B cell (primary cell): ENCODE measurements around the gene NCAM1. TPM values are rescaled to one million over a fixed set of nuclear protein-coding genes. Genes with fewer than 3 reads are reported as not detected.

Experiments used
- ATAC-seq: fragments of 200-7000 bp; cut with Tn5 transposase; one replicate; pipeline ENCODE4 v1.10.0; 2021; ENCODE audit warnings: low read depth, mild to moderate bottlenecking, moderate number of reproducible peaks, moderate library complexity
- CTCF ChIA-PET: fragments of 350-600 bp; sonication (Branson Sonifier 250); formaldehyde crosslinking; loops from one replicate; lab custom pipeline; 2021; ENCODE audit warnings: antibody characterized with exemption, inconsistent platforms; lab: Charles Lee
- POLR2A ChIA-PET: fragments of 350-600 bp; sonication (Branson Sonifier 250); formaldehyde crosslinking; loops from one replicate; lab custom pipeline; 2021; ENCODE audit warnings: antibody characterized with exemption; lab: Charles Lee
- DNase-seq: peaks from one replicate; pipeline ENCODE4 v3.0.0; 2013
- H2AFZ ChIP-seq: 2 replicates; pipeline ENCODE4 v1.6.1; 2012; ENCODE audit warnings: mild to moderate bottlenecking, low read depth, low read length; ENCODE audit not compliant: insufficient read depth, poor library complexity, severe bottlenecking
- H3K27ac ChIP-seq, 2 donors: 1 replicate in 1 of 2; 2 replicates in 1 of 2; pipeline ENCODE4 v1.5.1; 2012 to 2013; ENCODE audit warnings: low read length in 2 of 2, mild to moderate bottlenecking in 2 of 2, moderate library complexity in 1 of 2
- H3K27me3 ChIP-seq, 4 experiments: fragments of 200-600 bp in 1 of 4; sonication (generic) in 1 of 4; replicated peaks in 1 of 4; 1 replicate in 2 of 4; 2 replicates in 2 of 4; pipeline versions ENCODE4 v1.6.1 to v1.7.0; 2013 to 2016; ENCODE audit warnings: low read length in 3 of 4, mild to moderate bottlenecking in 2 of 4, mixed read lengths in 1 of 4, moderate library complexity in 1 of 4; ENCODE audit not compliant: insufficient read depth in 4 of 4, control insufficient read depth in 3 of 4; ENCODE audit errors: control extremely low read depth in 1 of 4
- H3K36me3 ChIP-seq, 2 experiments: replicated peaks in 1 of 2; 1 replicate in 1 of 2; 2 replicates in 1 of 2; pipeline versions ENCODE4 v1.6.1 to v1.7.1; 2013; ENCODE audit warnings: low read length in 1 of 2; ENCODE audit not compliant: insufficient read depth in 2 of 2, control insufficient read depth in 1 of 2; ENCODE audit errors: control extremely low read depth in 1 of 2, extremely low read depth in 1 of 2
- H3K4me1 ChIP-seq, 2 donors: fragments of 200-600 bp in 1 of 2; sonication (generic) in 1 of 2; 1 replicate in 1 of 2; 2 replicates in 1 of 2; pipeline versions ENCODE4 v1.5.1 to v1.6.1; 2013 to 2017; ENCODE audit warnings: low read length in 2 of 2; ENCODE audit not compliant: control insufficient read depth in 2 of 2, insufficient read depth in 2 of 2
- H3K4me2 ChIP-seq: replicated peaks from 2 replicates; pipeline ENCODE3; 2012; ENCODE audit warnings: mild to moderate bottlenecking, low read depth, low read length; ENCODE audit not compliant: poor library complexity, severe bottlenecking
- H3K4me3 ChIP-seq, 5 experiments: fragments of 200-600 bp in 1 of 5; sonication (generic) in 1 of 5; 1 replicate in 3 of 5; 2 replicates in 2 of 5; pipeline versions ENCODE4 v1.5.1 to v1.7.0; 2011 to 2016; ENCODE audit warnings: low read length in 4 of 5, mild to moderate bottlenecking in 4 of 5, low read depth in 2 of 5, control low read depth in 1 of 5, moderate library complexity in 1 of 5; ENCODE audit not compliant: insufficient read depth in 1 of 5; ENCODE audit errors: control extremely low read depth in 1 of 5, extremely low read depth in 1 of 5
- H3K79me2 ChIP-seq: fragments of 200-600 bp; sonication (generic); one replicate; pipeline ENCODE4 v1.6.0; 2016; ENCODE audit warnings: low read length; ENCODE audit not compliant: control insufficient read depth, insufficient read depth
- H3K9ac ChIP-seq: fragments of 200-600 bp; sonication (generic); 2 replicates; pipeline ENCODE4 v1.6.1; 2017; ENCODE audit warnings: mild to moderate bottlenecking, low read length, moderate library complexity
- H3K9me3 ChIP-seq, 3 donors: one replicate each; pipeline versions ENCODE4 v1.6.1 to v1.7.1; 2013; ENCODE audit warnings: low read length in 2 of 3; ENCODE audit not compliant: control insufficient read depth in 2 of 3, insufficient read depth in 1 of 3; ENCODE audit errors: control extremely low read depth in 1 of 3
- H4K20me1 ChIP-seq: 2 replicates; pipeline ENCODE4 v1.6.0; 2012; ENCODE audit warnings: mild to moderate bottlenecking, low read length; ENCODE audit not compliant: insufficient read depth, control insufficient read depth, poor library complexity, severe bottlenecking
- H3K27ac Mint-ChIP-seq: one replicate; pipeline ENCODE4 v1.8.0; 2021; ENCODE audit warnings: mixed read lengths
- H3K27me3 Mint-ChIP-seq: one replicate; pipeline ENCODE4 v1.8.0; 2021; ENCODE audit warnings: mixed read lengths
- H3K4me1 Mint-ChIP-seq: one replicate; pipeline ENCODE4 v1.8.0; 2021; ENCODE audit warnings: mixed read lengths
- H3K4me3 Mint-ChIP-seq: one replicate; pipeline ENCODE4 v1.8.0; 2021; ENCODE audit warnings: mixed read lengths
- H3K9me3 Mint-ChIP-seq: one replicate; pipeline ENCODE4 v1.8.0; 2022; ENCODE audit warnings: mixed read lengths; ENCODE audit not compliant: insufficient read depth
- CTCF ChIP-seq: fragments of 200-600 bp; IDR thresholded peaks from one replicate; pipeline ENCODE4 v1.8.0; 2022; ENCODE audit warnings: antibody characterized with exemption, mild to moderate bottlenecking
- EZH2 ChIP-seq: IDR thresholded peaks from 2 replicates; pipeline ENCODE4 v1.6.1; 2012; ENCODE audit warnings: borderline replicate concordance, low read depth, mild to moderate bottlenecking, moderate library complexity, low read length; ENCODE audit not compliant: insufficient read depth, poor library complexity, severe bottlenecking
- WGBS: methylation state at CpG from one replicate; pipeline ENCODE4 v1.1.5; 2013; ENCODE audit warnings: missing lambda C conversion rate; ENCODE audit not compliant: insufficient coverage; 5-methylcytosine and 5-hydroxymethylcytosine counted together
- intact Hi-C: fragments of 100-400 bp; cut with micrococcal nuclease; formaldehyde crosslinking; loops from one replicate; pipeline ENCODE4 v1.10.0; 2022
- polyA plus RNA-seq: library from polyadenylated mRNA; depleted of rRNA; stranded (reverse); fragments of >200 nt; gene quantifications from 2 replicates; pipeline ENCODE4 v1.2.3, GENCODE V29; 2012
- total RNA-seq, 2 donors: library from RNA; stranded (reverse); fragments of 120-200 nt in 1 of 2; gene quantifications; 1 replicate in 1 of 2; 2 replicates in 1 of 2; pipeline versions ENCODE4 v1.2.3 to v1.2.4, GENCODE V29; 2013 to 2022

Gene NCAM1
- total and polyA plus RNA-seq, 2 donors (not counting 1 experiment from before 2014, with no cell fraction given): 0.37 TPM; not detected in 1

GRCh38 chr11:112958670-112959069, 2.5 kb upstream of the NCAM1 start:
- peaks cover 14 to 22% of the 10 kb centered on the region in 2 donors for H3K4me1 ChIP-seq
- peaks cover 13% of the 10 kb centered on the region for H3K4me1 Mint-ChIP-seq
- peaks cover 47% of the 10 kb centered on the region for H3K27me3 Mint-ChIP-seq
- no peak overlapping the region for H3K4me3 ChIP-seq
- ATAC-seq (no peak), DNase-seq (no peak)
- no peak overlapping the region for H3K9ac ChIP-seq
- peaks cover 2% of the 10 kb centered on the region for H3K9me3 Mint-ChIP-seq
- CTCF ChIA-PET: no interaction called here
- no peaks in the 10 kb centered on the region for H3K79me2 ChIP-seq
- peaks cover 0 to 30% (median 24%) of the 10 kb centered on the region in 4 experiments for H3K27me3 ChIP-seq
- no peaks in the 10 kb centered on the region for H3K36me3 ChIP-seq
- no peak overlapping the region for H2AFZ ChIP-seq
- no peak overlapping the region for H3K4me2 ChIP-seq
- H4K20me1 ChIP-seq: no peaks in the 10 kb centered on the region
- TF ChIP-seq EZH2 (no peak), CTCF (no peak)
- no peak overlapping the region for H3K27ac ChIP-seq
- intact Hi-C loops: no loop called here
- 67% methylated on average over 1 of the region's 4 CpGs for WGBS
- H3K9me3 ChIP-seq: peaks cover 0 to 3% (median 0%) of the 10 kb centered on the region in 3 donors
- no peak overlapping the region for H3K4me3 Mint-ChIP-seq
- POLR2A ChIA-PET: no interaction called here
- no peak overlapping the region for H3K27ac Mint-ChIP-seq

- peaks cover 0 to 34% (median 23%) of the 10 kb centered on the region in 4 experiments for H3K27me3 ChIP-seq
- peaks cover 14% of the 10 kb centered on the region for H3K4me1 Mint-ChIP-seq
Measured at GRCh38 chr11:112961751-112962578, 745 bp downstream of the NCAM1 start.

More at GRCh38 chr11:112961751-112962578, 745 bp downstream of the NCAM1 start:
- POLR2A ChIA-PET: no interaction called here
- Histone ChIP-seq H3K27ac (no peak overlapping the region), H3K36me3 (no peaks in the 10 kb centered on the region), H2AFZ (peak overlapping the region; percentile 65), H3K4me1 (peaks cover 14 to 22% of the 10 kb centered on the region in 2 donors), H3K9ac (peak overlapping the region; percentile 47), H3K9me3 (no peaks in the 10 kb centered on the region), H3K4me2 (peak overlapping the region; percentile 68), H3K4me3 (peak overlapping the region in 4 of 5 experiments; percentile 6 to 48 (median 34)), H4K20me1 (no peaks in the 10 kb centered on the region), H3K79me2 (no peaks in the 10 kb centered on the region)
- TF ChIP-seq EZH2 (no peak), CTCF (no peak)
- 2% methylated on average over 81 of the region's 82 CpGs for WGBS
- H3K27me3 Mint-ChIP-seq: peaks cover 56% of the 10 kb centered on the region
- intact Hi-C loops: no loop called here
- DNase-seq (peak; percentile 6), ATAC-seq (no peak)
- no peak overlapping the region for H3K27ac Mint-ChIP-seq
- CTCF ChIA-PET: no interaction called here
- no peaks in the 10 kb centered on the region for H3K9me3 Mint-ChIP-seq
- peak overlapping the region; percentile 82 for H3K4me3 Mint-ChIP-seq
